HCT116 (cell line): Measurements from ENCODE around the gene WASF2. TPM values are rescaled to one million over a fixed set of nuclear protein-coding genes. Genes with fewer than 3 reads are reported as not detected.

Experiments
- ATAC-seq: fragments of 200-7000 bp; cut with Tn5 transposase; 2 replicates; pipeline ENCODE4 v1.9.1; 2020; ENCODE audit warnings: mild to moderate bottlenecking, moderate library complexity
- BruUV-seq: library from RNA; stranded (reverse); fragments of 400-500 nt; replicated peaks from 2 replicates; lab custom pipeline; 2021; lab: Mats Ljungman, UMichigan
- CTCF ChIA-PET: fragments of 300-600 bp; sonication (Branson Sonifier 250); formaldehyde crosslinking; loops from one replicate; lab custom pipeline; 2021; ENCODE audit warnings: antibody characterized with exemption; lab: Charles Lee
- POLR2A ChIA-PET: fragments of 300-600, 350-600 bp; sonication (Branson Sonifier 250); formaldehyde crosslinking; loops from one replicate; lab custom pipeline; 2021; ENCODE audit warnings: antibody characterized with exemption; lab: Charles Lee
- RAD21 ChIA-PET, 2 experiments: fragments of 300-600 bp; sonication (Branson Sonifier 250); formaldehyde crosslinking; loops; one replicate each; lab custom pipeline; 2023; ENCODE audit warnings: low total read pairs in 2 of 2; ENCODE audit not compliant: uncharacterized antibody in 2 of 2, unreplicated experiment in 2 of 2, low non-redundant PET in 1 of 2; lab: Charles Lee
- DNase-seq: peaks from one replicate; pipeline ENCODE4 v3.0.0-alpha.2; 2010; ENCODE audit warnings: low read depth, low spot score
- H2AFZ ChIP-seq: fragments of 200-600 bp; shearing (Covaris generic), sonication (generic); 2 replicates; pipeline ENCODE4 v1.6.1; 2017; ENCODE audit warnings: low read depth, mixed run types, mixed read lengths, antibody characterized with exemption, low read length; ENCODE audit not compliant: poor library complexity, severe bottlenecking
- H3K27ac ChIP-seq: 2 replicates; pipeline ENCODE4 v1.5.1; 2012; ENCODE audit warnings: low read depth, low read length
- H3K27me3 ChIP-seq: fragments of 200-600 bp; sonication (generic); 2 replicates; pipeline ENCODE4 v1.6.1; 2016; ENCODE audit warnings: mixed run types, low read length, mixed read lengths; ENCODE audit not compliant: insufficient read depth
- H3K36me3 ChIP-seq, 2 experiments: fragments of 200-500 bp in 1 of 2; fragments of 200-600 bp in 1 of 2; sonication (Bioruptor generic) in 1 of 2; sonication (generic) in 1 of 2; 2 replicates each; pipeline versions ENCODE4 v1.5.1 to v1.6.1; 2014 to 2016; ENCODE audit warnings: low read length in 2 of 2, inconsistent platforms in 1 of 2, mixed read lengths in 1 of 2, mixed run types in 1 of 2; ENCODE audit not compliant: insufficient read depth in 2 of 2, control insufficient read depth in 1 of 2
- H3K4me1 ChIP-seq, 2 experiments: fragments of 200-600 bp in 1 of 2; sonication (generic) in 1 of 2; 2 replicates each; pipeline versions ENCODE4 v1.5.1 to v1.6.1; 2012 to 2017; ENCODE audit warnings: low read length in 2 of 2, inconsistent platforms in 1 of 2, mild to moderate bottlenecking in 1 of 2, mixed read lengths in 1 of 2, mixed run types in 1 of 2, moderate library complexity in 1 of 2; ENCODE audit not compliant: insufficient read depth in 2 of 2, control insufficient read depth in 1 of 2
- H3K4me2 ChIP-seq: fragments of 200-600 bp; sonication (generic); 2 replicates; pipeline ENCODE4 v1.6.1; 2017; ENCODE audit warnings: mixed run types, low read length, mixed read lengths
- H3K4me3 ChIP-seq, 2 experiments: fragments of 200-600 bp in 1 of 2; sonication (generic) in 1 of 2; replicated peaks in 1 of 2; 2 replicates each; pipeline ENCODE4 v1.5.1; 2011 to 2016; ENCODE audit warnings: low read length in 2 of 2, control low read depth in 1 of 2, low read depth in 1 of 2, mild to moderate bottlenecking in 1 of 2, mixed read lengths in 1 of 2, mixed run types in 1 of 2
- H3K79me2 ChIP-seq: fragments of 200-600 bp; sonication (generic); 2 replicates; pipeline ENCODE4 v1.6.1; 2017; ENCODE audit warnings: mild to moderate bottlenecking, mixed run types, low read length, moderate library complexity, mixed read lengths; ENCODE audit not compliant: insufficient read depth
- H3K9ac ChIP-seq: fragments of 200-600 bp; sonication (generic); 2 replicates; pipeline ENCODE4 v1.6.1; 2016; ENCODE audit warnings: low read length, mixed read lengths
- H3K9me2 ChIP-seq: fragments of 200-600 bp; sonication (generic), shearing (Covaris generic); 2 replicates; pipeline ENCODE4 v1.6.1; 2017; ENCODE audit warnings: mixed run types, mild to moderate bottlenecking, moderate library complexity; ENCODE audit not compliant: insufficient read depth
- H3K9me3 ChIP-seq, 2 experiments: fragments of 200-500 bp in 1 of 2; fragments of 200-600 bp in 1 of 2; sonication (Bioruptor generic) in 1 of 2; sonication (generic) in 1 of 2; 2 replicates each; pipeline ENCODE4 v1.6.1; 2014 to 2017; ENCODE audit warnings: low read length in 2 of 2, mixed read lengths in 2 of 2, inconsistent platforms in 1 of 2, low read depth in 1 of 2, mild to moderate bottlenecking in 1 of 2, mixed run types in 1 of 2, moderate library complexity in 1 of 2; ENCODE audit not compliant: control insufficient read depth in 1 of 2, insufficient read depth in 1 of 2
- H4K20me1 ChIP-seq: fragments of 200-600 bp; sonication (generic), shearing (Covaris generic); 2 replicates; pipeline ENCODE4 v1.6.1; 2017; ENCODE audit warnings: mixed run types, mild to moderate bottlenecking, moderate library complexity; ENCODE audit not compliant: insufficient read depth
- ATF3 ChIP-seq: IDR thresholded peaks from 2 replicates; pipeline ENCODE4 v1.6.1; 2012
- CBX3 ChIP-seq: IDR thresholded peaks from 2 replicates; pipeline ENCODE4 v1.6.1; 2012; ENCODE audit warnings: low read depth
- CEBPB ChIP-seq: IDR thresholded peaks from 2 replicates; pipeline ENCODE4 v1.6.1; 2012; ENCODE audit warnings: low read depth
- ELF1 ChIP-seq: IDR thresholded peaks from 2 replicates; pipeline ENCODE4 v1.6.1; 2012; ENCODE audit warnings: low read depth, borderline replicate concordance
- EZH2 ChIP-seq: fragments of 200-600 bp; sonication (generic); IDR thresholded peaks from 2 replicates; pipeline ENCODE4 v1.6.1; 2017; ENCODE audit warnings: antibody characterized with exemption, mixed run types
- EZH2phosphoT487 ChIP-seq: fragments of 200-600 bp; IDR thresholded peaks from 2 replicates; pipeline ENCODE4 v1.6.1; 2018; ENCODE audit warnings: antibody characterized with exemption, borderline replicate concordance
- FOSL1 ChIP-seq: IDR thresholded peaks from 2 replicates; pipeline ENCODE4 v1.6.1; 2012; ENCODE audit warnings: low read depth
- JUND ChIP-seq: IDR thresholded peaks from 2 replicates; pipeline ENCODE4 v1.6.1; 2012
- MAX ChIP-seq: IDR thresholded peaks from 2 replicates; pipeline ENCODE4 v1.6.1; 2012
- POLR2A ChIP-seq: IDR thresholded peaks from 2 replicates; pipeline ENCODE4 v1.7.0; 2011; ENCODE audit warnings: borderline replicate concordance; ENCODE audit not compliant: insufficient read depth, insufficient read length; ENCODE audit errors: extremely low read depth
- RAD21 ChIP-seq: IDR thresholded peaks from 2 replicates; pipeline ENCODE4 v1.6.1; 2012; ENCODE audit warnings: low read depth, mild to moderate bottlenecking
- REST ChIP-seq: IDR thresholded peaks from 2 replicates; pipeline ENCODE4 v1.6.1; 2012; ENCODE audit warnings: low read depth
- SRF ChIP-seq: IDR thresholded peaks from 2 replicates; pipeline ENCODE4 v1.6.1; 2012; ENCODE audit warnings: low read depth
- TCF7L2 ChIP-seq: IDR thresholded peaks from 2 replicates; pipeline ENCODE4 v1.7.0; 2011; ENCODE audit warnings: borderline replicate concordance, inconsistent platforms; ENCODE audit not compliant: insufficient read depth, insufficient read length; ENCODE audit errors: extremely low read depth
- YY1 ChIP-seq: IDR thresholded peaks from 2 replicates; pipeline ENCODE4 v1.6.1; 2011; ENCODE audit warnings: low read length, low read depth, moderate library complexity, mild to moderate bottlenecking; ENCODE audit not compliant: insufficient replicate concordance; ENCODE audit errors: extremely low read depth
- ZFX ChIP-seq: fragments of 450-650 bp; IDR thresholded peaks from 2 replicates; pipeline ENCODE4 v1.6.1; 2017
- ZNF274 ChIP-seq: fragments of 200-500 bp; sonication (Bioruptor generic); IDR thresholded peaks from 2 replicates; pipeline ENCODE4 v1.6.1; 2014; ENCODE audit warnings: mild to moderate bottlenecking, low read depth, low read length, inconsistent platforms
- intact Hi-C: fragments of 100-400 bp; cut with micrococcal nuclease; formaldehyde crosslinking; loops from 2 replicates; pipeline ENCODE4 v1.10.0; 2022
- total RNA-seq: library from RNA; stranded (reverse); gene quantifications from one replicate; pipeline ENCODE4 v1.2.1, GENCODE V29; 2021; ENCODE audit not compliant: unreplicated experiment

WASF2 gene
- total RNA-seq, 1 experiment from 2014 or later = 111 TPM

DNA sequence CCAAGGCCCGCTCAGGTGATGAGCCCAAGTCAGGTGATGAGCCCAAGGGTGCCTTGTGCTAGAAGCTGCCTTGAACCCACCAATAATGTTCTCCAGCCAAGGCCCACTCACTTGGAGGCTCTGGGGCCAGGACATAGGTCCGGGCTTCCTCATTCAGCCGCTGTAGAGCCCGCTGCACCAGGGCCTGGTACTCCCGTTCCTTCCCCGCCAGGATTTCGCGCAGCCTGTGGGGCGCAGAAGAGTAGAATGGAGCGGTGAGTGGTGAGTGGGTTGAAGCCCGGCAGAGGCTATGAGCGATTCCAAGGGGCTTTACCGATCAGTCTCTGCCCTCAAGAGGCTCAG lies 133.7 kb downstream of the WASF2 start:
- H3K36me3 ChIP-seq = peaks cover 0 to 7% of the 10 kb centered on the region in 2 experiments; a peak in 1 of 4 replicates
- CTCF ChIA-PET = interaction anchor here (2.4 kb wide), 1 partner anchor 35 kb away, joined by 5 read pairs; no protein-coding TSS in a partner anchor
- no peak overlapping the region for H2AFZ ChIP-seq
- ATAC-seq = no peak
- no peaks in the 10 kb centered on the region for H3K9me2 ChIP-seq
- no peaks in the 10 kb centered on the region for H4K20me1 ChIP-seq
- RAD21 ChIA-PET = no interaction called here
- intact Hi-C loops = no loop called here
- no peak overlapping the region for H3K4me3 ChIP-seq
- H3K27ac ChIP-seq = no peak overlapping the region
- no peak for DNase-seq
- no peaks in the 10 kb centered on the region for H3K9me3 ChIP-seq
- H3K4me1 ChIP-seq = peaks cover 7 to 11% of the 10 kb centered on the region in 2 experiments; a peak in 3 of 4 replicates
- H3K9ac ChIP-seq = no peak overlapping the region
- H3K27me3 ChIP-seq = no peaks in the 10 kb centered on the region
- H3K4me2 ChIP-seq = no peak overlapping the region
- POLR2A ChIA-PET = no interaction called here
- H3K79me2 ChIP-seq = no peaks in the 10 kb centered on the region
- TF ChIP-seq ZNF274 = no peak
- no peak for TF ChIP-seq ELF1
- TF ChIP-seq EZH2phosphoT487 = no peak
- TF ChIP-seq FOSL1 = no peak
- no peak for TF ChIP-seq SRF
- no peak for TF ChIP-seq POLR2A
- no peak for TF ChIP-seq ATF3
- TF ChIP-seq EZH2 = no peak
- TF ChIP-seq TCF7L2 = no peak
- TF ChIP-seq CEBPB = no peak
- TF ChIP-seq JUND = no peak
- TF ChIP-seq YY1 = no peak
- no peak for TF ChIP-seq ZFX
- no peak for TF ChIP-seq MAX
- no peak for TF ChIP-seq REST
- TF ChIP-seq RAD21 = no peak
- TF ChIP-seq CBX3 = no peak
- TF ChIP-seq, all 23 proteins: peak for 0
- no TSS peak for BruUV-seq
